ENCODE results near the gene OR4M1.
"Not testable (repeated sequence)": the region's sequence is repeated elsewhere in the genome, so short reads cannot be mapped to it uniquely, and the experiment has no call there.

The OR4M1 gene

GRCh38 chr14:19773204-19773603 is at the start of gene OR4M1:
Gene OR4M1, plus strand, starts transcription at chr14:19773504. Its CDS starts 6,819 bp downstream, at chr14:19780323.
- DNase-seq, result not testable (repeated sequence)

- DNase-seq, result no peak
Measured at GRCh38 chr14:19729359-19729758, 43.9 kb upstream of the OR4M1 start.

- DNase-seq, result no peak
Measured at GRCh38 chr14:19729763-19730162, 43.5 kb upstream of the OR4M1 start.

- not testable (repeated sequence) for DNase-seq
Measured at GRCh38 chr14:19733893-19734292, 39.4 kb upstream of the OR4M1 start.

- DNase-seq, result no peak
Measured at GRCh38 chr14:19743256-19743655, 30.0 kb upstream of the OR4M1 start, which contains the start of gene OR4Q3. Gene OR4Q3, plus strand, starts transcription at chr14:19743571.

GRCh38 chr14:19752316-19752715 is 21.0 kb upstream of the OR4M1 start:
- DNase-seq, result not testable (repeated sequence)

- no peak for DNase-seq
Measured at GRCh38 chr14:19754172-19754571, 19.1 kb upstream of the OR4M1 start.

GRCh38 chr14:19771491-19771890 is 1.8 kb upstream of the OR4M1 start:
- not testable (repeated sequence) for DNase-seq

- no peak for DNase-seq
Measured at GRCh38 chr14:19771895-19772430, 1.3 kb upstream of the OR4M1 start.

- DNase-seq, result not testable (repeated sequence)
Measured at GRCh38 chr14:19772454-19772853, 850 bp upstream of the OR4M1 start.

- DNase-seq, result no peak
Measured at GRCh38 chr14:19775587-19775986, 2.3 kb downstream of the OR4M1 start.

GRCh38 chr14:19785848-19786247 is 12.5 kb downstream of the OR4M1 start:
- DNase-seq, result not testable (repeated sequence)

GRCh38 chr14:19787318-19787717 is 14.0 kb downstream of the OR4M1 start:
- not testable (repeated sequence) for DNase-seq

- not testable (repeated sequence) for DNase-seq
Measured at GRCh38 chr14:19788150-19788549, 14.8 kb downstream of the OR4M1 start.

- not testable (repeated sequence) for DNase-seq
Measured at GRCh38 chr14:19796520-19797108, 23.3 kb downstream of the OR4M1 start.

GRCh38 chr14:19799880-19800279 is 26.6 kb downstream of the OR4M1 start:
- DNase-seq, result no peak

- DNase-seq, result no peak
Measured at GRCh38 chr14:19800282-19801117, 27.2 kb downstream of the OR4M1 start.

- DNase-seq, result no peak
Measured at GRCh38 chr14:19801118-19801464, 27.8 kb downstream of the OR4M1 start.

GRCh38 chr14:19803470-19803869 is 30.2 kb downstream of the OR4M1 start, which contains the start of gene OR4N2:
Gene OR4N2, plus strand, starts transcription at chr14:19803770. Its CDS starts 23,679 bp downstream, at chr14:19827449.
- DNase-seq, result not testable (repeated sequence)

GRCh38 chr14:19813171-19813920 is 40.0 kb downstream of the OR4M1 start:
- not testable (repeated sequence) for DNase-seq

GRCh38 chr14:19819879-19820278 is 46.6 kb downstream of the OR4M1 start:
- DNase-seq, result not testable (repeated sequence)

GRCh38 chr14:19821016-19821415 is 47.7 kb downstream of the OR4M1 start:
- not testable (repeated sequence) for DNase-seq

GRCh38 chr14:19823178-19823577 is 49.9 kb downstream of the OR4M1 start:
- no peak for DNase-seq

All from NCI-H2029 treated with DMSO at 0.1 percent for 48 hours (cell line).